Lower lobe of right lung (tissue), 2 donors: ENCODE results near the gene RSF1. TPM values are rescaled to one million over a fixed set of nuclear protein-coding genes. Genes with fewer than 3 reads are reported as not detected.

Experiments
- ATAC-seq, 2 donors: fragments of 200-7000 bp; cut with Tn5 transposase; one replicate each; pipeline ENCODE4 v1.9.1; 2020 to 2022; ENCODE audit warnings: mild to moderate bottlenecking in 2 of 2, moderate library complexity in 2 of 2
- DNase-seq: peaks from one replicate; pipeline ENCODE4 v3.0.0-alpha.2; 2020
- H3K27ac ChIP-seq: fragments of 200-600 bp; one replicate; pipeline ENCODE4 v1.8.0; 2022
- H3K27me3 ChIP-seq: fragments of 200-600 bp; one replicate; pipeline ENCODE4 v1.8.0; 2022; ENCODE audit warnings: low read depth
- H3K36me3 ChIP-seq: fragments of 200-600 bp; one replicate; pipeline ENCODE4 v1.8.0; 2022; ENCODE audit warnings: mild to moderate bottlenecking
- H3K4me1 ChIP-seq: fragments of 200-600 bp; one replicate; pipeline ENCODE4 v1.8.0; 2022
- H3K4me3 ChIP-seq: fragments of 200-600 bp; one replicate; pipeline ENCODE4 v1.8.0; 2022; ENCODE audit warnings: mild to moderate bottlenecking
- H3K9me3 ChIP-seq: fragments of 200-600 bp; one replicate; pipeline ENCODE4 v1.8.0; 2022
- CTCF ChIP-seq: fragments of 200-600 bp; IDR thresholded peaks from one replicate; pipeline ENCODE4 v1.8.0; 2022; ENCODE audit warnings: antibody characterized with exemption, mild to moderate bottlenecking
- intact Hi-C: fragments of 100-400 bp; cut with DNase I; formaldehyde crosslinking; loops from one replicate; pipeline ENCODE4 v1.11.0; 2022
- total RNA-seq: library from RNA; stranded (reverse); fragmentation: NEBNext Ultra II Directional; extraction: Animal tissue kit (Norgen Biotek cat#: 25700); gene quantifications from one replicate; pipeline ENCODE4 v1.2.1, GENCODE V29; 2021
- donor health status: DM: no; HTN: yes; CAD: no; lungs with severe emphysema.

Gene RSF1
- total RNA-seq, 1 donor from 2014 or later: 59.6 TPM

- no peak for ATAC-seq
- no peak for TF ChIP-seq CTCF
- Histone ChIP-seq H3K4me3 (no peak overlapping the region), H3K27me3 (no peaks in the 10 kb centered on the region), H3K4me1 (peaks cover 27% of the 10 kb centered on the region), H3K27ac (no peak overlapping the region), H3K36me3 (peaks cover 6% of the 10 kb centered on the region), H3K9me3 (peaks cover 4% of the 10 kb centered on the region)
- intact Hi-C loops: no loop called here
- no peak for DNase-seq
These were observed 5.7 kb downstream of the RSF1 start for GRCh38 chr11:77814848-77815247.

DNA sequence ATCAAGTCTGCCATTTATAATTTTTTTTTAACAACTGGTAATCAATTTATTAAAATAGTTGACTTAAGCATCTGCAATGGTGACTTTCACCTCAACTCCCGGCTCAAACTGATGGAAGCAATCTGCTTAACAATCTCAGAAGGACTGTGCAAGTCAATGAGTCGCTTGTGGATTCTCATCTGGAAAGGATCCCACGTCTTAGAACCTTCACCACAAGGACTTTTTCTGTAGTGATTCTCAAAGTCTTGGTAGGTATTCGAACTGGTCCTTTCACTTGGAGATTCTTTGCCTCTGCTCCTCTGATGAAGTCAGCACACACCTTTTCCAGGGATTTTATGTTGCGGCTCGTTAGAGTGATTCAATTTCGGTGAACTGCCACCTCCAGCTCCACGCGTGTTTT, 7.3 kb downstream of the RSF1 start:
- peaks cover 4% of the 10 kb centered on the region for H3K9me3 ChIP-seq
- peaks cover 17% of the 10 kb centered on the region for H3K4me1 ChIP-seq
- no peaks in the 10 kb centered on the region for H3K27me3 ChIP-seq
- ATAC-seq (no peak), DNase-seq (no peak)
- no peak overlapping the region for H3K27ac ChIP-seq
- peaks cover 6% of the 10 kb centered on the region for H3K36me3 ChIP-seq
- intact Hi-C loops: no loop called here
- H3K4me3 ChIP-seq: no peak overlapping the region
- no peak for TF ChIP-seq CTCF

DNA sequence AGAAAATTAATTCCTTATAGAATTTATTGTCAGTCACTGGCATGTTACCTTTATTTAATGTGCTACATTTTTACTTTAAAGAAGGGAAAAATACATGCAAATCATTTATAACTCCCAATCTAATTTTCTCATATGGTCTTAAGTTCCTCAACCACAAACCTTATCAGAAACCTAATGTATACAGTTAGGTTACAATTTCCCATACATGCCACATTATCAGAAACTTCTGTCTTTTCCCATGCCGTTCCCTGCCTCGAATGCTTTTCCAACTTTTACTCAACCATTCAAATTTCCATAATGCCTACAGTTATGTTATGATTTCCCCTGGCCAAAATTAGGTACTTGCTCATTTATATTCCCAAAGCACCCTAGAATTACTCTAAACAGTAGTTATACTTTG, 13.5 kb downstream of the RSF1 start:
- no peak for TF ChIP-seq CTCF
- H3K36me3 ChIP-seq: peaks cover 6% of the 10 kb centered on the region
- H3K4me1 ChIP-seq: peaks cover 9% of the 10 kb centered on the region

DNA sequence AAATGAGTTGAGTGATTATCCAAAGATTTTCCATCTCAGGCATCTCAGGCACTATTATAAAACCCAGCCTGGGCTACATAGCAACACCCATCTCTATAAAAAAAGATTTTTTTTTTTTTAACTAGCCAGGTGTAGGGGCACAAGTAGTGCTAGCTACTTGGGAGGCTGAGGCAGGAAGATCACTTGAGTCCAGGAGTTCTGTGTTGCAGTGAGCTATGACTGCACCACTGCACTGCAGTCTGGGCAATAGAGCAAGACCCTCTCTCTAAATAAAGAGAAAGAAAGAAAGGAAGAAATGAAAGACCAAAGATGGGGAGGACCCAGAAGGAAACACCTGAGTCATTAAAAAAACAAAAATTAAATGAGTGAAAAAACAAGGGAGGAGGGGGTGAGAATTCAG, 14.1 kb downstream of the RSF1 start:
- Histone ChIP-seq H3K9me3 (no peaks in the 10 kb centered on the region), H3K4me1 (peaks cover 9% of the 10 kb centered on the region), H3K4me3 (no peak overlapping the region), H3K36me3 (peaks cover 4% of the 10 kb centered on the region), H3K27ac (no peak overlapping the region), H3K27me3 (no peaks in the 10 kb centered on the region)
- no peak for TF ChIP-seq CTCF
- DNase-seq (no peak), ATAC-seq (no peak)
- intact Hi-C loops: no loop called here

More for the DNA sequence above, 13.5 kb downstream of the RSF1 start:
- Histone ChIP-seq H3K27me3 (no peaks in the 10 kb centered on the region), H3K27ac (no peak overlapping the region), H3K9me3 (no peaks in the 10 kb centered on the region), H3K4me3 (no peak overlapping the region)
- intact Hi-C loops: no loop called here
- ATAC-seq (no peak), DNase-seq (no peak)

DNA sequence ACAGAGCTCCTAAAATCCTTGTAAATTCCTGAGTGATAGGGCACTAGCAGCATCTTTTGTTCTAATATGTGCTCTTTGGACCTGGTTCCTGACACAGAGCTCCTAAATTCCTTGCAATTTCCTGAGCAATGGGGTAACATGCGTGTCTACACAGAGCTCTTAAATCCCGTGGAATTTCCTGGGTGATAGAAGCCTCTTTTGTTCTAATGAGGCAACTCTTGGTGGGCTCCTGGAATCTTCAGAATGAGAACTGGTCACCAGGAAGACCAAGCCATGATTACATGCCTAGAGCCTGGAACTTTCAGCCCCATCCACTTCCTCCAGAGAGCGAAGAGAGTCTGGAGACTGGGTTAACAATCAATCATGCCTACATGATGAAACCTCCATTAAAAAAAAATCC, 19.0 kb downstream of the RSF1 start:
- Histone ChIP-seq H3K27me3 (no peaks in the 10 kb centered on the region), H3K36me3 (no peaks in the 10 kb centered on the region), H3K4me1 (peaks cover 27% of the 10 kb centered on the region), H3K9me3 (no peaks in the 10 kb centered on the region), H3K4me3 (no peak overlapping the region), H3K27ac (no peak overlapping the region)
- TF ChIP-seq CTCF: no peak
- intact Hi-C loops: no loop called here
- ATAC-seq (no peak), DNase-seq (no peak)

GRCh38 chr11:77800449-77800848, 20.1 kb downstream of the RSF1 start:
- no peak for ATAC-seq
- no peaks in the 10 kb centered on the region for H3K9me3 ChIP-seq
- no peak for TF ChIP-seq CTCF
- DNase-seq: no peak
- H3K36me3 ChIP-seq: no peaks in the 10 kb centered on the region
- intact Hi-C loops: no loop called here
- H3K4me3 ChIP-seq: no peak overlapping the region
- H3K27me3 ChIP-seq: no peaks in the 10 kb centered on the region
- H3K4me1 ChIP-seq: peaks cover 23% of the 10 kb centered on the region
- no peak overlapping the region for H3K27ac ChIP-seq
